SK-N-SH treated with all-trans-retinoic acid at 6 μM for 48 hours (cell line): ENCODE data around the gene NPR3.

Experiments used
- ATAC-seq: fragments of 200-7000 bp; cut with Tn5 transposase; 3 replicates; pipeline ENCODE4 v1.9.1; 2020; ENCODE audit warnings: mild to moderate bottlenecking, moderate library complexity
- ARNTL ChIP-seq: fragments of 450-650 bp; formaldehyde crosslinking; IDR thresholded peaks from 2 replicates; pipeline ENCODE4 v1.5.0; 2020; ENCODE audit warnings: low read depth, mild to moderate bottlenecking, moderate library complexity, borderline replicate concordance
- BACH2 ChIP-seq: fragments of 250-450 bp; sonication (Bioruptor Pico); IDR thresholded peaks from 2 replicates; pipeline ENCODE4 v1.9.0; 2021; ENCODE audit warnings: mild to moderate bottlenecking, borderline replicate concordance
- CREB5 ChIP-seq: fragments of 250-450 bp; sonication (Bioruptor Pico); IDR thresholded peaks from 2 replicates; pipeline ENCODE4 v1.5.1; 2020; ENCODE audit warnings: low read depth, mild to moderate bottlenecking, moderate library complexity
- CSDC2 ChIP-seq: fragments of 250-450 bp; sonication (Bioruptor Pico); IDR thresholded peaks from 2 replicates; pipeline ENCODE4 v1.5.0; 2020; ENCODE audit warnings: mild to moderate bottlenecking, moderate library complexity
- CSRNP3 ChIP-seq: fragments of 250-450 bp; sonication (Bioruptor Pico); IDR thresholded peaks from 2 replicates; pipeline ENCODE4 v1.5.1; 2021; ENCODE audit warnings: mild to moderate bottlenecking, moderate library complexity
- ESRRG ChIP-seq: fragments of 250-450 bp; sonication (Bioruptor Pico); IDR thresholded peaks from 2 replicates; pipeline ENCODE4 v1.6.1; 2021; ENCODE audit warnings: mild to moderate bottlenecking
- GLIS3 ChIP-seq: fragments of 250-450 bp; sonication (Bioruptor Pico); IDR thresholded peaks from 2 replicates; pipeline ENCODE4 v1.5.0; 2020; ENCODE audit warnings: mild to moderate bottlenecking, moderate library complexity
- ISL1 ChIP-seq: fragments of 250-450 bp; sonication (Bioruptor Pico); IDR thresholded peaks from 2 replicates; pipeline ENCODE4 v2.1.2; 2022; ENCODE audit warnings: mild to moderate bottlenecking, moderate library complexity
- OSR1 ChIP-seq: fragments of 250-450 bp; sonication (Bioruptor Pico); IDR thresholded peaks from 2 replicates; pipeline ENCODE4 v1.8.0; 2022; ENCODE audit warnings: moderate library complexity, mild to moderate bottlenecking, inconsistent platforms
- PATZ1 ChIP-seq: fragments of 250-450 bp; sonication (Bioruptor Pico); IDR thresholded peaks from 2 replicates; pipeline ENCODE4 v1.8.0; 2020; ENCODE audit warnings: mild to moderate bottlenecking, moderate library complexity, borderline replicate concordance
- POU6F1 ChIP-seq: fragments of 250-450 bp; sonication (Bioruptor Pico); IDR thresholded peaks from 2 replicates; pipeline ENCODE4 v1.8.0; 2021; ENCODE audit warnings: low read depth, mild to moderate bottlenecking, moderate library complexity, borderline replicate concordance
- PPARA ChIP-seq: fragments of 250-450 bp; sonication (Bioruptor Pico); IDR thresholded peaks from 2 replicates; pipeline ENCODE4 v1.5.0; 2020; ENCODE audit warnings: mild to moderate bottlenecking, borderline replicate concordance
- RARB ChIP-seq: fragments of 250-450 bp; sonication (Bioruptor Pico); IDR thresholded peaks from 2 replicates; pipeline ENCODE4 v1.8.0; 2021; ENCODE audit warnings: mild to moderate bottlenecking, moderate library complexity
- SNAI2 ChIP-seq: fragments of 250-450 bp; sonication (Bioruptor Pico); IDR thresholded peaks from 2 replicates; pipeline ENCODE4 v1.5.0; 2020; ENCODE audit warnings: mild to moderate bottlenecking, moderate library complexity
- TCF4 ChIP-seq: fragments of 250-450 bp; sonication (Bioruptor Pico); IDR thresholded peaks from 2 replicates; pipeline ENCODE4 v1.8.0; 2021; ENCODE audit warnings: mild to moderate bottlenecking, moderate library complexity, borderline replicate concordance
- TOX ChIP-seq: fragments of 250-450 bp; sonication (Bioruptor Pico); IDR thresholded peaks from 2 replicates; pipeline ENCODE4 v1.8.0; 2021; ENCODE audit warnings: mild to moderate bottlenecking, moderate library complexity, borderline replicate concordance
- TSHZ2 ChIP-seq: fragments of 250-450 bp; sonication (Bioruptor Pico); IDR thresholded peaks from 2 replicates; pipeline ENCODE4 v1.5.0; 2020; ENCODE audit warnings: mild to moderate bottlenecking, moderate library complexity
- ZC3H10 ChIP-seq: fragments of 250-450 bp; sonication (Bioruptor Pico); IDR thresholded peaks from 2 replicates; pipeline ENCODE4 v1.5.1; 2021; ENCODE audit warnings: mild to moderate bottlenecking, moderate library complexity
- ZFP3 ChIP-seq: fragments of 250-450 bp; sonication (Bioruptor Pico); IDR thresholded peaks from 2 replicates; pipeline ENCODE4 v1.5.0; 2020; ENCODE audit warnings: mild to moderate bottlenecking, moderate library complexity
- ZFP30 ChIP-seq: fragments of 450-650 bp; formaldehyde crosslinking; IDR thresholded peaks from 2 replicates; pipeline ENCODE4 v1.5.0; 2022; ENCODE audit warnings: mild to moderate bottlenecking, moderate library complexity
- ZNF565 ChIP-seq: fragments of 450-650 bp; formaldehyde crosslinking; conservative IDR thresholded peaks from 2 replicates; pipeline ENCODE4 v1.5.0; 2020; ENCODE audit warnings: low read depth, mild to moderate bottlenecking, moderate library complexity
- ZNF70 ChIP-seq: fragments of 450-650 bp; formaldehyde crosslinking; IDR thresholded peaks from 2 replicates; pipeline ENCODE4 v1.5.0; 2020; ENCODE audit warnings: mild to moderate bottlenecking, moderate library complexity
- ZNF8 ChIP-seq: fragments of 450-650 bp; formaldehyde crosslinking; IDR thresholded peaks from 2 replicates; pipeline ENCODE4 v1.5.0; 2020; ENCODE audit warnings: mild to moderate bottlenecking, moderate library complexity

The NPR3 gene

GRCh38 chr5:32836176-32836575 is 125.1 kb downstream of the NPR3 start (continued):
- no peak for TF ChIP-seq OSR1 (CRISPR knock-in tag)
- TF ChIP-seq CSDC2 (CRISPR knock-in tag) = no peak
- TF ChIP-seq ZC3H10 (CRISPR knock-in tag) = no peak
- no peak for TF ChIP-seq ARNTL (CRISPR knock-in tag)
- TF ChIP-seq ZNF70 (CRISPR knock-in tag) = no peak

- TF ChIP-seq ZNF565 = no peak
- TF ChIP-seq ZNF8 = no peak
- TF ChIP-seq SNAI2 = no peak
- no peak for TF ChIP-seq PPARA (CRISPR knock-in tag)
- TF ChIP-seq, all 23 proteins: peak for 0
These were observed 126.1 kb downstream of the NPR3 start for GRCh38 chr5:32837211-32837610.

GRCh38 chr5:32839106-32839505 is 128.0 kb downstream of the NPR3 start:
- TF ChIP-seq TCF4 (CRISPR knock-in tag) = no peak
- TF ChIP-seq RARB = no peak
- no peak for TF ChIP-seq ZFP30
- TF ChIP-seq ZNF565 = no peak
- TF ChIP-seq ARNTL (CRISPR knock-in tag) = no peak
- TF ChIP-seq SNAI2 = no peak
- no peak for TF ChIP-seq CSDC2 (CRISPR knock-in tag)
- ATAC-seq = peak; percentile 25; the same call in 1 of the 3 replicates

More at GRCh38 chr5:32837211-32837610, 126.1 kb downstream of the NPR3 start:
- peak; percentile 56 for ATAC-seq

- TF ChIP-seq PATZ1 = no peak
- TF ChIP-seq PPARA (CRISPR knock-in tag) = no peak
- no peak for TF ChIP-seq CREB5
- TF ChIP-seq ZNF8 = no peak
- TF ChIP-seq ISL1 = no peak
- TF ChIP-seq CSDC2 (CRISPR knock-in tag) = no peak
- TF ChIP-seq GLIS3 (CRISPR knock-in tag) = no peak
- TF ChIP-seq ZFP3 (CRISPR knock-in tag) = no peak
- no peak for TF ChIP-seq TSHZ2
- no peak for TF ChIP-seq TCF4 (CRISPR knock-in tag)
- TF ChIP-seq ZNF70 (CRISPR knock-in tag) = no peak
- TF ChIP-seq RARB = no peak
- no peak for TF ChIP-seq ESRRG (CRISPR knock-in tag)
- TF ChIP-seq BACH2 (CRISPR knock-in tag) = no peak
- no peak for TF ChIP-seq TOX (CRISPR knock-in tag)
- no peak for TF ChIP-seq POU6F1 (CRISPR knock-in tag)
- no peak for TF ChIP-seq CSRNP3 (CRISPR knock-in tag)
- no peak for ATAC-seq
These were observed 129.5 kb downstream of the NPR3 start for GRCh38 chr5:32840606-32841005.
